Activated naive CD8-positive, alpha-beta T cell treated with anti-CD3 and anti-CD28 coated beads for 36 hours (primary cell): Measurements from ENCODE around the gene P2RY6. TPM values are rescaled to one million over a fixed set of nuclear protein-coding genes. Genes with fewer than 3 reads are reported as not detected.
"Not testable (repeated sequence)": the region's sequence is repeated elsewhere in the genome, so short reads cannot be mapped to it uniquely, and the experiment has no call there.

Experiments used
- DNase-seq: peaks from one replicate; pipeline ENCODE4 v3.0.0; 2021
- H3K27ac Mint-ChIP-seq: one replicate; pipeline ENCODE4 v1.8.0; 2022; ENCODE audit warnings: mild to moderate bottlenecking, moderate library complexity, mixed read lengths
- H3K27me3 Mint-ChIP-seq: one replicate; pipeline ENCODE4 v1.8.0; 2022; ENCODE audit warnings: mild to moderate bottlenecking, mixed read lengths
- H3K36me3 Mint-ChIP-seq: one replicate; pipeline ENCODE4 v1.8.0; 2021; ENCODE audit warnings: mild to moderate bottlenecking, mixed read lengths
- H3K4me1 Mint-ChIP-seq: one replicate; pipeline ENCODE4 v1.8.0; 2021; ENCODE audit warnings: mixed read lengths
- H3K4me3 Mint-ChIP-seq: one replicate; pipeline ENCODE4 v1.8.0; 2022; ENCODE audit warnings: mild to moderate bottlenecking, moderate library complexity, mixed read lengths
- H3K9me3 Mint-ChIP-seq: one replicate; pipeline ENCODE4 v1.8.0; 2022; ENCODE audit warnings: mixed read lengths
- total RNA-seq, 2 experiments: library from RNA; stranded (reverse); gene quantifications; one replicate each; pipeline ENCODE4 v1.2.3, GENCODE V29; 2021

The P2RY6 gene, protein sequence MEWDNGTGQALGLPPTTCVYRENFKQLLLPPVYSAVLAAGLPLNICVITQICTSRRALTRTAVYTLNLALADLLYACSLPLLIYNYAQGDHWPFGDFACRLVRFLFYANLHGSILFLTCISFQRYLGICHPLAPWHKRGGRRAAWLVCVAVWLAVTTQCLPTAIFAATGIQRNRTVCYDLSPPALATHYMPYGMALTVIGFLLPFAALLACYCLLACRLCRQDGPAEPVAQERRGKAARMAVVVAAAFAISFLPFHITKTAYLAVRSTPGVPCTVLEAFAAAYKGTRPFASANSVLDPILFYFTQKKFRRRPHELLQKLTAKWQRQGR
- not detected for total RNA-seq

- Mint-ChIP-seq H3K9me3 (no peaks in the 10 kb centered on the region), H3K36me3 (no peaks in the 10 kb centered on the region), H3K4me1 (no peaks in the 10 kb centered on the region), H3K4me3 (no peak within 1 kb of the TSS), H3K27ac (no peak within 1 kb of the TSS), H3K27me3 (no peaks in the 10 kb centered on the region)
- DNase-seq, result no peak
These were observed at the start of gene P2RY6 for GRCh38 chr11:73271936-73272679. Gene P2RY6 (plus strand): TSS chr11:73272338. CDS start chr11:73296519, 24,181 bp downstream.

DNA sequence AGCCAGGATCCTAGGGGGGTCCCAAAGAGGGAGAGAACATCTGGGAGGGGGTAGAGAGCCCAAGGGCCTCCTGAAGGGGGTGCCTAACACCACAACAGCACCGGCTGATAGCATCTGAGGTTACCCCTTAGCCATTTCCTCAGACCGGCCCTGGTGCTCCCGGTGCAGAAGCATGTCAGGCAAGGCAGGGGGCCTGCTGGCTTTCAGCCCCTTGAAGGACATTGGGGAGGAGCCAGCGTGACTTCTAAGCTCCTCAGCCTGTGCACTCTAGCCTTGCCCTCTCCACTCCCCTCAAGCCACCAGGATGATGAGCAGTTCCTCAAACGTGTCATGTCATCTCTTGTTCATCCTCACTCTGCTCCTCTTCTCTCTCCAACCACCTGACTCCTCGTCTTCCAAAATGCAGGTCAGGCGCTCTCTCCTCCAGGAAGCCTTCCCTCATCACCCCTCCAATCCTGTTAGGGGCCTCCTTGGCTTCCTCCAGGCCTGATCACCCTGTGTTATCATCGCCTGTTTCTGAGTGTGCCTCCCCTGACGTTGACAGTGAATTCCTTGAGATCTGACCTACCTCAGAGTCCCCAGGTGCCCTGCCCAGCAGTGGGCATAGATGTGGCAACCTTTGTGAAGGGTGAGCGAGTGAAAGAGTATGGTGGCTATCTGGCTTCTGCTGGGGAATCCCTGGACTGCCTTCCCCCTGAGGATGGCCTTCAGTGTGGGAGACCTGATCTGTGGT is 48.0 kb upstream of the P2RY6 start:
- H3K9me3 Mint-ChIP-seq, result no peaks in the 10 kb centered on the region
- no peak for DNase-seq
- H3K4me1 Mint-ChIP-seq, result no peaks in the 10 kb centered on the region
- no peak overlapping the region for H3K27ac Mint-ChIP-seq
- no peaks in the 10 kb centered on the region for H3K36me3 Mint-ChIP-seq
- H3K4me3 Mint-ChIP-seq, result no peak overlapping the region
- peaks cover 14% of the 10 kb centered on the region for H3K27me3 Mint-ChIP-seq

DNA sequence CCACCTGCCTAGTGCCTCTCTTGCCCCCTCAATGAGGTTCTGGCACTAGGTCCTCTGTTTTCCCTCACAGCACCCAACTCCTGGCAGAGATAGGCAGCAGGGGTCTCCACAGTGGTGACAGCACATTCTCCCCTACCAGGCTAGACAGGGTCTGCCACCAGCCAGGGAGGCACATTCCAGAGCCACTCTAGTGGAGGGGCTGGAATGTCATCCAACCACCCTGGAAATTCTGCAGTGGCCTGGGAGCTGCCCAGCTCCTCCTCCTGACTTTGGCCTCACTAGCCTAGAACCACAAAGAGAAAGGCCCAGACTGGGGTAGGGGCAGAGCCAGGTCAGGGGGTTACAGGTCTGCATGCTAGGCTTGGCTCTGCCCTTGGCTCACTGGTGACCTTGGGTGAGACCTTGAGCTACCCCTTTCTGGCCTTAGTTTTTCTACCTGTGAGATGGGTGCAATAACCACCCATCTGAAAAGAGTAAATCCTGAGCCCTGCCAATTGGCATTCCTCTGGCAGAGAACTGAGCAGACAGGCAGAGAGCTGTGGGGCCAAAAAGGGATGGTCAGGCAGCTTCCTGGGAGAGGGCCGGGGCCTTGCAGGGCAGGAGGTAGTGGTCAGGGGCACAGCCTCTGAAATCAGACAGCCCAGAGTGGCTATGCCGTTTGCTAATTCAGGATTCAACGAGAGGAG is 47.0 kb upstream of the P2RY6 start:
- no peak for DNase-seq
- Mint-ChIP-seq H3K36me3 (no peaks in the 10 kb centered on the region), H3K4me3 (no peak overlapping the region)

GRCh38 chr11:73225851-73226250 is 46.3 kb upstream of the P2RY6 start:
- Mint-ChIP-seq H3K27ac (no peak overlapping the region), H3K4me3 (no peak overlapping the region), H3K9me3 (no peaks in the 10 kb centered on the region), H3K4me1 (no peaks in the 10 kb centered on the region), H3K36me3 (no peaks in the 10 kb centered on the region), H3K27me3 (peaks cover under 1% of the 10 kb centered on the region)
- no peak for DNase-seq

More for the DNA sequence above, 47.0 kb upstream of the P2RY6 start:
- H3K27ac Mint-ChIP-seq, result no peak overlapping the region
- no peaks in the 10 kb centered on the region for H3K9me3 Mint-ChIP-seq
- H3K4me1 Mint-ChIP-seq, result no peaks in the 10 kb centered on the region
- peaks cover 4% of the 10 kb centered on the region for H3K27me3 Mint-ChIP-seq

DNA sequence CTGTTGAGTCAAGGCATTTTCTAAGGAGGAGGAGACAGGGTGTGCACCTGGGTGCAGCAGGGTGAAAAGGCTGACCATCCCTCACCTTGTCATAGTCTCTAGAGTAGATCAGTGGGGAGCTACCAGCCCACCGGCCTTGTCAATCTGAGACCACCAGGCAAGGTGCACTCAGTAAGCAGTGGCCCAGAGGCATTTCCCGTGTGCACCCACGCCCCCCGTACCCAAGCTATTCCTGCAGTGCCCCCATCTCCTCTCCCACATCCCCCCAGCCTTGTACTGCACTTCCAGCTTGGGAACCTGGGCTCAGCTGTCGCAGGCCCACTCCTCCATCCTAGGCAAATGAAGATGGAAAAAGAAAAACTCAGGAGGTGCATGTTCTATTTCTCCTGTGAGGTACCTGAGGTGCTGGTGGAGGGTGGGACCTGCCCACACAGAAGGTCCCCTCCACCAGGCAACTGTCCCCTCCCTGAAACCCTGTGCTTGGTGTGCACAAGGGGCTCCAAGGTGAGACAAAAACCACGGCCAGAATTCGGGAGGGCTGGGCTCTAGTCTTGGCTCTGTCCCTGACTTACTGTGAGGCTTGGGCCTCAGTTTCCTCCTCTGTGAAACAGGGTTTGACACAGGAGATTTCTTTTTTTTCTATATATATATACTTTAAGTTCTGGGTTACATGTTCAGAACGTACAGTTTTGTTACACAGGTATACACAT is 45.7 kb upstream of the P2RY6 start:
- Mint-ChIP-seq H3K4me3 (no peak overlapping the region), H3K27me3 (no peaks in the 10 kb centered on the region), H3K36me3 (no peaks in the 10 kb centered on the region), H3K27ac (no peak overlapping the region), H3K9me3 (no peaks in the 10 kb centered on the region), H3K4me1 (no peaks in the 10 kb centered on the region)
- no peak for DNase-seq

GRCh38 chr11:73227571-73228211 is 44.4 kb upstream of the P2RY6 start:
- no peak for DNase-seq
- Mint-ChIP-seq H3K36me3 (no peaks in the 10 kb centered on the region), H3K9me3 (no peaks in the 10 kb centered on the region), H3K27ac (no peak overlapping the region), H3K4me3 (no peak overlapping the region), H3K27me3 (no peaks in the 10 kb centered on the region), H3K4me1 (no peaks in the 10 kb centered on the region)

- no peak for DNase-seq
- H3K4me3 Mint-ChIP-seq, result no peak overlapping the region
- H3K36me3 Mint-ChIP-seq, result no peaks in the 10 kb centered on the region
- H3K27ac Mint-ChIP-seq, result no peak overlapping the region
- H3K4me1 Mint-ChIP-seq, result no peaks in the 10 kb centered on the region
- no peaks in the 10 kb centered on the region for H3K9me3 Mint-ChIP-seq
- no peaks in the 10 kb centered on the region for H3K27me3 Mint-ChIP-seq
These were observed 43.6 kb upstream of the P2RY6 start for GRCh38 chr11:73228268-73229134.

- H3K36me3 Mint-ChIP-seq, result no peaks in the 10 kb centered on the region
- H3K27ac Mint-ChIP-seq, result no peak overlapping the region
- no peaks in the 10 kb centered on the region for H3K9me3 Mint-ChIP-seq
- H3K27me3 Mint-ChIP-seq, result no peaks in the 10 kb centered on the region
- no peak overlapping the region for H3K4me3 Mint-ChIP-seq
- H3K4me1 Mint-ChIP-seq, result no peaks in the 10 kb centered on the region
- no peak for DNase-seq
These were observed 42.7 kb upstream of the P2RY6 start for GRCh38 chr11:73229321-73229895.

DNA sequence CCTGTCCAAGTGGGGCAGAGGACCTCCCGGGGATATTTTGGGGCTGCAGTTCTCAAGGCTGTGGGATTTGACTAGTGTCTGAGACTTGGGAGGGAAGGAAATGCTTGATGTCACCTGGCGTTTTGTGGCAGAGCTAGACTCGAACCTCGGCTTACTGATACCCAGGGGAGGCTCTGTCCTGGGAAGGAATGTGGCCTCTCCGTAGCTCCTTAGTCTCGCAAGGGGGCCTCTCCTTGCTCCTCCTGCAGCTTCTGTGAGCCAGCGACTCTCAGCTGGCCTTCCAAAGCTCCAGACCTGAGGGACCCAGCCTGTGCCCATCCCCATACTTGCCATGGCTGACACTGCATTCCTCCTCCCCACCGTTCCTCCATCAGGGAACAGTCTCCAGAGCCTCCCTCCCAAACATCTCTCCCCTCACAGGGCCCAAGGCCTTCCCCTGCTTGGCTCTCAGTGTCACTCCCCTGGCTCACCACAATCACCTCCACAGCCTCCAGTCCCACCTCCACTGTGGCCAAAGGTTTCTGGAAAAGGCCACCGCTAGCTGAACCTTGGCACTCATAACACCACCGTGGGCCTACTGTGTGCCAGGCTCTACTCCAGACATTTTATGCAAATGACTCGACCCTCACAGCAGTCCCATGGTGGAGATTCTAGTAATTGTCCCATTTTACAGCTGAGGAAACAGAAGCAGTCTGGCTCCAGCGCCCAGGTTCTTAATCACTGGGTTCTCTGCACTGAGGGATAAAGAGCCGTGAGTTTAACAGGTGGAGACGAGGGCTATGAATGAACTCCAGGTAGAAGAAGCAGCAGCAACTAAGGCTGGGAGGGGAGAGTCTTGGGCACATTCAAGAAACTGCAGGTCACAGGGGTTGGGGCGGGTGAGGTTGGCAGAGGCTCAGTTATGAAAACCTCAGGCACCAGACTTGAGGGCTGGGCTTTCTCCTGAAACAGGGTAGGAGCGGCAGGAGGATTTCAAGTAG is 42.0 kb upstream of the P2RY6 start:
- no peaks in the 10 kb centered on the region for H3K36me3 Mint-ChIP-seq
- H3K9me3 Mint-ChIP-seq, result no peaks in the 10 kb centered on the region
- H3K4me3 Mint-ChIP-seq, result no peak overlapping the region
- H3K27me3 Mint-ChIP-seq, result no peaks in the 10 kb centered on the region
- H3K27ac Mint-ChIP-seq, result no peak overlapping the region
- DNase-seq, result no peak
- H3K4me1 Mint-ChIP-seq, result no peaks in the 10 kb centered on the region

- H3K27me3 Mint-ChIP-seq, result no peaks in the 10 kb centered on the region
- DNase-seq, result no peak
- no peak overlapping the region for H3K4me3 Mint-ChIP-seq
- no peaks in the 10 kb centered on the region for H3K36me3 Mint-ChIP-seq
- no peaks in the 10 kb centered on the region for H3K9me3 Mint-ChIP-seq
- H3K27ac Mint-ChIP-seq, result no peak overlapping the region
- no peaks in the 10 kb centered on the region for H3K4me1 Mint-ChIP-seq
These were observed 41.2 kb upstream of the P2RY6 start for GRCh38 chr11:73230931-73231330.

GRCh38 chr11:73232487-73232886 is 39.7 kb upstream of the P2RY6 start:
- not testable (repeated sequence) for H3K27me3 Mint-ChIP-seq, H3K36me3 Mint-ChIP-seq, H3K9me3 Mint-ChIP-seq, H3K27ac Mint-ChIP-seq, H3K4me3 Mint-ChIP-seq, H3K4me1 Mint-ChIP-seq, DNase-seq

GRCh38 chr11:73233211-73233610 is 38.9 kb upstream of the P2RY6 start:
- H3K4me1 Mint-ChIP-seq, result no peaks in the 10 kb centered on the region
- no peaks in the 10 kb centered on the region for H3K36me3 Mint-ChIP-seq
- H3K27ac Mint-ChIP-seq, result no peak overlapping the region
- no peaks in the 10 kb centered on the region for H3K9me3 Mint-ChIP-seq
- DNase-seq, result no peak
- no peak overlapping the region for H3K4me3 Mint-ChIP-seq
- no peaks in the 10 kb centered on the region for H3K27me3 Mint-ChIP-seq
